NCI-H446 (cell line): ENCODE results near the gene M6PR.

Source experiments
- DNase-seq, 2 experiments: peaks; one replicate each; lab custom pipeline; 2025; lab: John Stamatoyannopoulos, UW

The M6PR gene

DNA sequence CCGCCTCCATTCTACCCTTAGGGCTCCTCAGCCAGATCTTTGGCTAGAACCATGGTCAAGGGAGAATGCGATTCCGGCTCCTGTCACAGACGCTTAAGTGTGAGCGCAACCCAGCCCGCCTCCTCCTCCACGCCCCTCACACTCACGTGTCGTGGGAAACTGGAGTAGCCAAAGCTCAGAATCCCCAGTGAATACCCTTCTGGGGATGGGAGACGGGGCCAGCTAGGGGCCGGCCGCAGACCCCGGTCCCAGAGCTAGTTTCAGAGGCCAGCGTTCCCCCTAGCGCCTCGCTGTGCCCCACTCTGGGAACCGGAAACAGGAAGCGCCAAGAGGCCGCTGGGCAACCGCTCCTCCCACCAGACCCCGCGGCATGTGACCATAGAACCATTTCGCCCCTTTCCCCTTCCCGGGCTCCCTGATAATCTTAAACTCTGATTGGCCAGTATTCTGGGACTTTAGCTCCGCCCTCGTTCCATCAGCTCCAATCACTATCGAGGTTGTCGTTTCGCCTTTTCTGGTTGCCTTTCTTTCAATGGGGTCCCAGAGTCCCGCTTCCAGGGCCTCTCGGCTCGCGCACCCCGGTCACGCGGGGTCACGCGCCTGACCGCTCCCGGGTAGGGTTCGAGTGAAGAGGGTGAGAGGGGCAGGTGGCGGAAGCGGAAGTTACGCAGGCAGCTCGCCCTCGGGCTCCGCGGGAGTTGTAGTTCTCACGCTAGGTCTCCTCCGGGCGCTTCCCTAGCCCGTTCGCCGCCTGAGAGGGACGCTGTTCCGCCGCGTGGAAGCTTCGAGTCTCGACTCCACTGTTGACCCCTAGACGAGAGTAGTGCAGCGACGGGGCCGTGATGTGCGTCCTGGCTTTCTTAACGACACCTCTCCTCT lies at the start of gene M6PR:
Gene M6PR, minus strand, starts transcription at position 304 of the 879 bp plus-strand sequence. CDS start 3,241 bp downstream, outside the sequence.
- DNase-seq, result peak; percentile 96 to 97

DNA sequence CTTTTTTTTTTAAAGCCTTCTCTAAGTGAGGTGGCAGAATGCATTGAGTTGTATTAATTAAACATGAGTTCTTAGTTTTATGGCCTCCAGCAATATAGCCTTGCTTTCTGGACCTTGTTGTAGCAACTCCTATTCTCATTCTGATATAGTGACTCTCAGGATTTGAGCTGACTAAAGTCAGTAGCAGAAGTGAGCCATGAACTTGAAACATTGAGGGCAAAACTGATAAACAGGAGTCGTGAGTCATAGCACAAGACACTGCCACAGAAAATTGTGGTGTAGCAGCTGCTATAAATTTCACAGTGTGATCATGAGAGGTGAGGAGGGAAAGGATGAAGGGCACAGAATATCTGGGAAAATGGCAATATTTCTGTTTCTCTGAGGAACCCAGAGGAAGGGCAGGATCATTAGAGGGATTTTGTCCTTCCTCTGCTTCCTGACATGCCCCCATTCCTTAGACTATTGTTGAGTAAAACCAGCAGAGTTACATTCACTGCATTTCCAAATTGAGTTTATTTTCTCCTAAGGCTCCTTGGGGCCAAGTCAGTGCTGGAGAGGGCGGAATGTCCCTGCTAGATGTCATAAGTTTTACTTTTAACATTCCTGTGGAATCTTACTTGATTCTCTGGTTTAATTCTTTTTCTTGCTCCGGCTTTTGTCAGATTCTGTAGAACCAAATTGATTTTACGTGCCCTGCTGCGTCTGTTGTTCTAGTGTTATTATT lies 47.4 kb upstream of the M6PR start:
- no peak for DNase-seq

DNA sequence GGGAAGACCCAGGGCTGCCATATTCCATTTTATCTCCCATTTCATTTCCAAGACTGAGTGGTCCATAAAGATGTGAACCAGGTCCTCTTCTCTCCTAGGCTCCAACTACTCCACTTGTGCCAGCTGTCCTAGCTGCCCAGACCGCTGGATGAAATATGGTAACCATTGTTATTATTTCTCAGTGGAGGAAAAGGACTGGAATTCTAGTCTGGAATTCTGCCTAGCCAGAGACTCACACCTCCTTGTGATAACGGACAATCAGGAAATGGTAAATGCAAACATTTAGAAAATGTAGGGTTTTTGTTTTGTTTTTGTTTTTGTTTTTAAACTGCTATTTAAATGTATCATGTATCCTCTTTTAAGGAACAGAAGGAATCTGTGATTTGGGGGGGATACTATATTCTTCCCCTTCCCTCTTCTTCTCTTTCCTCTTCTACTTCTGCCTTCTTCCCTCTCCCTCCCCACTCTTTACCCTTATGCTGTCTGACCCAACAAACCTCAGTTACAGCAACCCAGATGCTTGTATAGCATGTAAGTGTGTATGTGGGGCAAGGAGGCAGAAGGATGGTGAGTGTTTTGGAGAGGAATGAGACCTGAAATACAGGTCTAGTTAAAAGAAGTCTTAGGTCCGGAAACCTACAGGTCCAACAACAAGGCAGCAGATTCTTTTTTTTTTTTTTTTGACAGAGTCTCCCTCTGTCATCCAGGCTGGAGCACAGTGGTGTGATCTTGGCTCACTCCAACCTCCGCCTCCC lies 45.8 kb upstream of the M6PR start:
- DNase-seq, result no peak

DNA sequence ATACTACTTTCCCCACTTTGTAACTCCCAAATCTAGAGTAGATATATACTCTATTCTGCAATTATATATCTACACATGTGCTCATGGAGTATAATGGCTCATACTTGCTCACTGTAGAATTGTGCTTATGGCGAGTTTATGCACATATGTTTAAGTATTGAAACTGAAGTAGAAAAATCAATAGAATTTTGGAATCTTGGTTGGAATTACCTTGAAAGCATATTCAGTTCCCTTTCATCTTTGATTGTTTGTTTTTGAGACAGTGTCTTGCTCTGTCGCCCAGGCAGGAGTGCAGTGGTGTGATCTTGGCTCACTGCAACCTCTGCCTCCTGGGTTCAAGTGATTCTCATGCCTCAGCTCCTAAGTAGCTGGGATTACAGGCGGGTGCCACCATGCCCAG lies 44.4 kb upstream of the M6PR start:
- DNase-seq, result no peak

DNA sequence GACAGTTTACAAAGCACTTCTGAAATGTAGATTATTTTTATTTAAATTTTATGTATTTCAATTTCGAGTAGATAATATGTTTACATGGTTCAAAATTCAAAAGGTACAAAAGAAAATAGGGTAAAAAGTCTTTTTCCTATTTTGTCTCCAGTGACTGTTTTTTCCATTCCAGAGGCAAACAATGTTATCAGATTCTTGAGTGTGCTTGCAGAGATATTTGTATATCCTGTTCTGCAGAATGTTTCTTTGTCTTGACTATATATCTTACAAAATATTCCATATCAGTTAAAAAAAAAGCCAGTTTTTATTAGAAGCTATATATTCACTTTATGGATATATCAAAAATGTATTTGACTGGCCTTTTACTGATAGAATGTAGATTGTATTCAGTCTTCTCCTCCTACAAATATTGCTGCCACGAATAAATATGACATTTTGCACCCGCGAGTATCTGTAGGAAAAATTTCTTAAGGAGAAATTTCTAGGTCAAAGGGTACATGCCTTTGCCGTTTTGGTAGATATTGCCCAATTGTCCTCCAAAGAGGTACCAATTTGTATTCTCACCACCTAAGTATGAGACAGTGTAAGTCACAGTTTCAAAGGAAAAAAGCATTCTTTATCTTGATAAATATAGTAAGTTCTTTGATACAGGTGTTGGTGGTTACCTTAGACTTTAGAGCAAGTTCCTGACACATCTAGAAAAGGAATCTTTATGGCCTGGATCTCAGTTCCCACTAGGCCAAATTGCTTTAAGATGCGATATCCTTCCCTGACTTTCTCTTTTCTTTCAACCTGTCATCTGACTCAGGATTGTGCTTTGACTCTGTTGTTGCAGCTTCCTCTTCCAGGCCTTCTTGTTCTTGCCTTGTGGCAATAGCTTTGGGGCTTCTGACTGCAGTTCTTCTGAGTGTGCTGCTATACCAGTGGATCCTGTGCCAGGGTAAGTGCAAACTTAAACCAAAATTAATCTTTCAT lies 42.2 kb upstream of the M6PR start:
- no peak for DNase-seq

DNA sequence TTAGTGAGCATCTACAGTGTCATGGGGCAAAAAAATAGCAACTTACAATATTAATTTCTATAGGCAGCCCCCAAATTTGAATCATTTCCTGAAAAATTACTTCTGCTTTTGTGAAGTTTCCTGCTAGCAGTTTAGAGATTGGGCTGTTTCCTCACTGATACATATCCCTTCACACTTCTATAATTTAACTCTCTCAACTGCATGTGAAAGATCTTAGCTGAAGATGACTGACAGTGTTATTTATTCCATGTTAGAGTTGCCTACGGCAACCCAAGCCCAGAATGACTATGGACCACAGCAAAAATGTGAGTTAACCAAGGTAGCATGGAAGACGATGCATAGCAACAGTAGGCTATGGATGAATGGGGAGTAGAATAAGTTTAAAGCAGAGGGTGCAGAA lies 40.0 kb upstream of the M6PR start, which contains the start of gene KLRG1:
Gene KLRG1, plus strand, starts transcription at position 134 of the 400 bp plus-strand sequence. Its CDS starts 90 bp downstream, at position 224.
- no peak for DNase-seq

DNA sequence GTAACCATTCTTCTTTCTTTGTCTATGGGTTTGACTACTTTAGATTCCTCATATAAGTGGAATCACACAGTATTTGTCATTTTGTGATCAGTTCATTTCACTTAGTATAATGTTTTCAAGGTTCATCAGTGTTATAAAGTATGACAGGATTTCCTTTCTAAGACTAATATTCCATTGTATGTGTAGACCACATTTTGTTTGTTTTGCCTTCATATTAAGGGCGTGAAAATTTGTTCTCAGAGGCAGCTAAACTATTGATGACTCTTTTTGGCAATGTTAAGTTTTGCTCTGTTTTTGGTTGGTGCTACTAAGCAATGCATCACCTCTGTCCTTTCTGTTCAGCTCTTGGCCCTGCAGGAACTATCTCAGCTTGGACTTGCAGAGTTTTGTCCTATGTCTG lies 38.2 kb upstream of the M6PR start:
- DNase-seq, result no peak

DNA sequence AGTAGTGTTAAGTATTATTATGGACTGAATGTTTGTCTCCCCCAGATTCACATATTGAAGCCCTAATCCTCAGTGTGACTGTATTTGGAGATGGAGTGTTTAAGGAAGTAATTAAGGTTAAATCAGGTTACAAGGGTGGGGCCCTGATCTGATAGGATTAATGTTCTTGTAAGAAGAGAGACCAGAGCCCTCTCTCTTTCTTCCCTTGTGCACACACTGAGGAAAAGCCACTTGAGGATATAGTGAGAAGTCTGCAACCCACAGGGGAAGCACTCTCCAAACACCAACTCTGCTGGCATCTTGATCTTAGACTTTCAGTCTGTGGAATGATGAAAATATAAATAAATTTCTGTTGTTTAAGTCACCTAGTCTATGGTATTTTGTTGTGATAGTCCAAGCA lies 37.7 kb upstream of the M6PR start:
- DNase-seq, result no peak

DNA sequence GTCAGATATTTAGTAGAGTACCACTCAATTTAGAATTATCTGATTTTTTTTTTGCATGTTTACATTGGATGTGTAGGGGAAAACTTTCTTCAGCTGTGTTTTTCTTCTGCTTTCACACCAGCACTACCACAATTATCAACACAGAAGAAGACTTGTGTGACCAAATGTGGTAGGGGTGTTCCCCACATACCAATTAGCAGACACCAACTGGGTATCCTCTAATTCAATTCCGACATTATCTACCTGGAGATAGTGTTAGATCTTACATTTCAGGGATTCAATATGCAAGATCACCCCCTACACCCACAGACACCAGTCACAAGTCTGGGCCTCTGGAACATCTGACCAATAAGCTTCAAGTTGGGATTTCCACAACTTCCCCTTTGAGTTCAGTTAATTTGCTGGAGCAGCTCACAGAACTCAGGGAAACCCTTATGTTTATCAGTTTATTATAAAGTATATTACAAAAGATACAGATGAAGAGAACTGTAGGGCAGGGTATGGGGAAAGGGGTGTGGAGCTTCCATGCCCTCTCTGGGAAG lies 35.8 kb upstream of the M6PR start:
- DNase-seq, result no peak

DNA sequence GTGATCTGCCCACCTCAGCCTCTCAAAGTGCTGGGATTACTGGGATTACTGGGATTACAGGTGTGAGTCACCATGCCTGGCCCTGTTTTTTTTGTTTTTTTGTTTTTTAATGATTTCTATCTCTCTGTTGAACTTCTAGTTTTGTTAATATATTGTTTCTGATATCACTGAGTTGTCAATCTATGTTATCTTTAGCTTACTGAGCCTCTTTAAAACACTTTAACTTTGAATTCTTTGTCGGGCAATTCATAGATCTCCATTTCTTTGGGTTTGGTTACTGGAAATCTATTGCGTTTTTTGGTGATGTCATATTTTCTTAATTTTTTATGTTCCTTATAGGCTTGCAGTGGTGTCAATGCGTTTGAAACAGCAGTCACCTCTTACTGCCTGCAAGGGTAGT lies 30.7 kb upstream of the M6PR start:
- DNase-seq, result no peak

DNA sequence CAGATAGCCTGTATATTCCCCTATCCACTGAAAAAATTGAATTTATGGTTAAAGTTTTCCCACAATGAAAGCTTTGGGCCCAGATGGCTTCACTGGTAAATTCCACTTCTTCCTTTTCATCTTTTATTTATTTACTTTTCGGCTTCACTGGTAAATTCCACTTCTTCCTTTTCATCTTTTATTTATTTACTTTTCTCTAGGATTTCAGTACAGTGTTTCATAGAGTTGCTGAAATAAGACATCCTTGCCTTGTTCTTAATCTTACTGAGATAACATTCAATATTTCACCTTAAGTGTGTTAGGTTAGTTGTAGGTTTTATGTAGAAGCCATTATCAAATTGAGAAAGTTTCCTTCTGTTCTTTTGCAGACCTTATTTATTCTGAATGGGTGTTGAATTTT lies 21.0 kb upstream of the M6PR start:
- no peak for DNase-seq

DNA sequence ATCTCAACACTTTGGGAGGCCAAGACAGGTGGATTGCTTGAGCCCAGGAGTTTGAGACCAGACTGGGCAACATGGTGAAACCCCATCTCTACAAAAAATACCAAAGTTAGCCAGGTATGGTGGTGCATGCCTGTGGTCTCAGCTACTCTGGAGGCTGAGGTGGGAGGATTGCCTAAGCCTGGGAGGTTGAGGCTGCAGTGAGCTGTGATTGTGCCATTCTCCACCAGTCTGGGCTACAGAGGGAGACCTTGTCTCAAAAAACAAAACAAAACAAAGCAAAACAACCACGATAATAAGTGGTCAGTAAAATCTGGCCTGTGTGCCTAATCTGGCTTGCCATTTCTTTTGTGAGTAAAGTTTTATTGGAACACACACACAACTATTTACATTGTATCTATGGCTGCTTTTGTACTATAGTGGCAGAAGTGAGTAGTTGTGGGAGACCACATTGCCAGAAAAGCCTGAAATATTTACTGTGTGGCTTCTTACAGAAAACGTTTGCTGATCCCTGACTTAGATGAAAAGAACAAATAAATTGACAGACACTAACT lies 20.5 kb upstream of the M6PR start:
- DNase-seq, result no peak

DNA sequence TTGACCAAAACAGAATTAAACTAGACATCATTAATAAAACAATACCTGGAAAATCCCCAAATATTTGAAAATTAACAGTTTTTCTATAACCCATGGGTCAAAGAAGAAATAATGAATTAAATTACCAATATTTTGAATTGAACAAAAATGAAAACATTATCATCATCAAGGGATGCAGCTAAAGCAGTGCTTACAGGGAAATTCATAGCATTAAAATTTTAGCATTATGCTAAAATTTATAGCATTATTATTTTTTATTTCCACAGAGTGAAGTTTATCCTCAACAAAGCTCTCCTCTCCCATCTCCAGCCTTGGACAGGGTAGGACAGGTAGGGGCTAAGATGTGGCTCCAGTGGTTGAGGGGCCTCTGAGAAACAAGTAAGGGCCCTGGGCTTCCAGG lies 19.3 kb upstream of the M6PR start:
- no peak for DNase-seq

DNA sequence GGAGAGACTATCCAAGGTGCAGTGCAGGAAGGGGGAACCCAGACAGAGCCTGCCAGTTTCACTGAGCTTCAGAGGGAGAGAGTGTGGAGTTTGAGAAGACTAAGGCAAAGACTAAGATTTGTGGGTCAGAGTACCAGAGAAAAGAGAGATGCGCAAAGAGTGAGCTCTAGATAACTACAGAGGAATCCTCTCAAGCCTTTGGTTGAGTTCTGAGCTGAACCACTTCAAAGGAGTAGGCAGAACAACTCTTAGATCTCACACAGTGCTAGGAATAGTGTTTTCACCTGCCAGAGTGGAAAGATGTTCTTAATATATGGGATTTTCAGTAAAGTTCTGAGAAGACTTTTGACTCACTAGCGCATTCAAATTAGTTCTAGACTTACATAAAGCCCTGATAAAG lies 10.7 kb upstream of the M6PR start:
- DNase-seq, result no peak

DNA sequence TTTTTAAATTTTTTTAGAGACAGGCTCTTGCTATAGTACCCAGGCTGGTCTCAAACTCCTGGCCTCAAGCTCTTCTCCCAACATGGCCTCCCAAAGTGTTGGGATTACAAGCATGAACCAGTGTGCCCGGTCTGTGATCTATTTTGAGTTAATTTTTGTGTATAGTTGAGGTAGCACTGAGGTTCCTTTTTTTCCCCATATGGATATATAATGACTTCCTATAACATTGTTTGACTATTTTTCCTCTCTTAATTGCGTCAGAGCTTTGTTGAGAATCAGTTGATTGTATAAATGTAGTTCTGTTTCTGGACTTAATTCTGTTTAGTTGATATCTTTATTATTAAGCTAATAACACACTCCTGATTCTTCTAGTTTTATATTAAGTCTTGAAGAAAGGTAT lies 8.6 kb upstream of the M6PR start:
- DNase-seq, result no peak

DNA sequence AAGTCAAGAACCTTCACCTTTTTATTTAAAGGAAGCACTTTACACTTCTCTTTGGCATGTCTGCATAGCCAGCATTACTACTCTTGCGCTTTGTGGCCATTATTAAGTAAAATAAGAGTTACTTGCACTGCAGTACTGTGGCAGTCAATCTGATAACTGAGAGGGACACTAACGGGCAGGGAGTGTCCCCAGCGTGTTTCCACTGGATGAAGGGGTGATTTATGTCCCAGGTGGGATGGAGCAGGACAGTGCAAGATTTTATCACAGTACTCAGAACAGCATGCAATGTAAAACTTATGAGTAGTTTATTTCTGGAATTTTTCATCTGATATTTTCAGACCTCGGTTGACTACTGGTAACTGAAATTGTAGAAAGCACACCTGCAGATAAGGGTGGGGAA lies 8.1 kb upstream of the M6PR start:
- no peak for DNase-seq

DNA sequence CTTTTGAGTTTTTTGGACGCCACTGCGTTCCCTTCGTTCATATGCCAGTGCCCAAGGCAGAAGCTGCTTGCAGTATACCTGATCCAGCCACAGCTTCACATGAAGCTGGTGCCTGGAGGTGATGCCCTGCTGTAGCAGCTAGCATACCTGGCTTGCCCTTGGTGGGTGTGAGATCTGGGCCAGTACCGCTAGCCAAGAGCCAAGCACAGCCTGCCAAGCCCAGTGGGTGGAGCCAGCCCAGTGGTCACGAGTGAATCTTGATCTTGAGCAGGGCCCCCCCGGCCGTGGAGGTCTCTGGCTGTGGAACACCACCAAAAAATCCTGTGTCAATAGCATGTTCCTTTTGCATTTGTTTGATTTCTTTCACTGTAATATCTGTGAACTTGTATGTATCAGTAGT lies 7.3 kb upstream of the M6PR start:
- DNase-seq, result no peak

DNA sequence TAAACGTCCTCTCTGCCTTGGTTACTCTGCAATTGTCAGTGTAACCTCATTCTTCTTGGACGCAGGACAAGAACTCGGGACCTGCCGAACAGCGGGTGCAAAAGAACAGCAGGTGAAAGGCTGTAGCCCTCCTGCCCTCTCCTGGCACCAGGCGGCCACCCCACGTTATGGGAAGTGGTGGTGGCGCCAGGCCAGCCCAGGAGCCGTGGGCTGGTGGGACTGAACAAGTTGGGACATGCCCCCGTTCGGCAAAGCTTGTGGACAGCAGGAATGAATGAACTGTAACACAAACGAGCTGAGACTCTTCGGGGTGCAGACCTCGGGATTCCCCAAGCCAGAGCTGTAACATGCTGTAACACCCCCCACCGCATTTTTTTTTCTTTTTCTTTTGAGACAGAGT lies 6.6 kb upstream of the M6PR start:
- DNase-seq, result no peak

DNA sequence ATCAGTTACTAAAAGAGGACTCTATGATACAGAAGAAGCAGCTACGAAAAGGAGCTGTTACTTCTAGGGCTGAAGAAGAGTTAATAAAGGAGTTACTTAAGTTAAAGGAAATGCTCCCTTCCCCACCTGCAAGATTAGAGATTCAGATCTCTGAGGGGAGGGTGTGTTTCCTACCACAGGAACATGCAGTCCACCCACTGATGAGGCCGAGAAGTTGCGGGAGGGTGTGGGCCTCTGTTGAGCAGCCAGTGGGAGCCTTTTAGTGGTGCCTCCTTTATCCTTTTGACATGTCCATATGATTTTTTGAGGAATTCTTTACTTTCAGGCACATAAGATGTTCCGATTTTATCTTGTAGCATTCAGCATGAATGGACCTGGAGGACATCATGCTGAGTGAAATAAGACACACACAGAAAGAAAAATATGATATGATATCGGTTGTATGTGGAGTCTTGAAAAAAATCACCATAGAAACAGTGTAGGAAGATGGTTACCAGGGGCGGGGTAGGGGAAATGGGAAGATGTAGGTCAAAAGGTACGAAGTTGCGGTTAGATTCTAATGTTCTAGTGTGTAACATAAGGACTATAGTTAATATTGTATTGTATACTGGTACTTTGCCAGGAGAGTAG lies 4.4 kb upstream of the M6PR start:
- DNase-seq, result no peak

DNA sequence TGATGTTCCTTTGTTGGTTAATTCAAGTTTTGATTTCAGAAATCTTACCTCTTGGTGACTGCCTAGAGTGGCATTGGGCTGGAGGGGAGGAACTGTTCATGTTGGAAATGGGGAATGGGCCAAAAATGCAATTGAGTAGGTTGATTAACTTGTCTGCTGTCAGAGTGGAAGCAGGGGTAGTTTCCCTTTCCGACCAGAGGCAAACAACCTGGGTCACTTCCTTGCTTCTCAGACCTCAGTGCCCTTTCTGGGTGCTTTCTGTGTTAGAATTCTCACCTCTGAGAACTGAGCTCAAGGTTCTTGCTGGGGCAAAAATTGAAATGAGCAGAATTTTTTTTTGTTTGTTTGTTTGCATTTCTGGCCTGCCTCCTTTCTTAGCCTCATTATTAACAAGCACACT lies 2.3 kb upstream of the M6PR start:
- no peak for DNase-seq
